Transverse colon (tissue), 4 donors: ENCODE data around the gene PYROXD2.

Source experiments
- POLR2AphosphoS5 ChIP-seq, 3 donors: sonication (generic); formaldehyde crosslinking; IDR thresholded peaks; one replicate each; pipeline ENCODE4 v1.6.1; 2016; ENCODE audit warnings: antibody characterized with exemption in 3 of 3
- TF ChIP-seq, protein P1 (sequence below), 5 experiments: fragments of 200-600 bp in 3 of 5; fragments of 450-650 bp in 2 of 5; sonication (generic) in 3 of 5; IDR thresholded peaks; 1 replicate in 2 of 5; 2 replicates in 3 of 5; pipeline ENCODE4 v1.5.1; 2016 to 2017; ENCODE audit warnings: antibody characterized with exemption in 5 of 5, inconsistent platforms in 3 of 5, mild to moderate bottlenecking in 2 of 5, moderate library complexity in 1 of 5

DNA sequence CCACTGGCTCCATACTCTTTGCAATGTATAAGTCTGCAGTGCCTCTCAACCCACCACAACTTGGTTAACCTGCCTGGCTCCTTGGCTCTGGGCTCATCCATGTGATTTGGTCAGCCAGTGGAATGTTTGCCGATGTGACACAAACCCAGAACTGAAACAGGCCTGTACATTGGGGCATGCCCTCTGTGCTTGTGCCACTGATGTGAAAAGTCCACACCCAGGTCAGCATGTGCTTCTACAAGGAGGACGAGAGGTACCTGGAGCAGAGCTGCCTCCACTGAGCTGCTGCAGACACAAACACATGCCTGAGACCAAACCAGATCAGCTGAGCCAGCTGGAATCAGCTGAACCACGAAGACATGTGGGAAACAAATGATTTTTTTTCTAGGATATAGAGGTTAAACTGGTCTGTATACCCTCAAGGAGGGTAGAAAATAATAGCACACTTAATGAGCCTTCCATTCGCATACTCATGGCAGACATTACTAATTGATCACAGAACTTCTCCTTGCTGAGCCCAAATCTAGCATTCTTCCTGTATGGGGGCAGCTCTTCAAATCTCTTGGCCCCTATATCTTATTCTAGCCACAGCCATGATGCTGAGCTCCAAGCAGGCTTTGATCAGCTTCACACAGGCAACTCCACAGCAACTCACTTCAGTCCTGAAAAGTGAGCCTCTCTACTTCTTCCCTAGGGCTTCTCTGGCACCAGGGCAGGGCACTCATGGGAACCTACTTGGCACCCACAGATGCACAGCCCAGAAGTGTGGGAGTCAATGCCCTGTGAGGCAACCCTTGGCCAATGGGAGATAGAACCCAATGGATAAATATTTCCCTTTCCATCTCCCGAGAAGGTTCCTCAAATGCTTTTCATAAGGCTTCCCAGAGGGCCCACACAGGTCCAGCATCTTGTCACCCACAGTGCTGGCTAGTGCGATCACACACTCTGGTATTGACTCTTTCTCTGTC, 18.6 kb downstream of the PYROXD2 start:
- TF ChIP-seq, protein P1, sequence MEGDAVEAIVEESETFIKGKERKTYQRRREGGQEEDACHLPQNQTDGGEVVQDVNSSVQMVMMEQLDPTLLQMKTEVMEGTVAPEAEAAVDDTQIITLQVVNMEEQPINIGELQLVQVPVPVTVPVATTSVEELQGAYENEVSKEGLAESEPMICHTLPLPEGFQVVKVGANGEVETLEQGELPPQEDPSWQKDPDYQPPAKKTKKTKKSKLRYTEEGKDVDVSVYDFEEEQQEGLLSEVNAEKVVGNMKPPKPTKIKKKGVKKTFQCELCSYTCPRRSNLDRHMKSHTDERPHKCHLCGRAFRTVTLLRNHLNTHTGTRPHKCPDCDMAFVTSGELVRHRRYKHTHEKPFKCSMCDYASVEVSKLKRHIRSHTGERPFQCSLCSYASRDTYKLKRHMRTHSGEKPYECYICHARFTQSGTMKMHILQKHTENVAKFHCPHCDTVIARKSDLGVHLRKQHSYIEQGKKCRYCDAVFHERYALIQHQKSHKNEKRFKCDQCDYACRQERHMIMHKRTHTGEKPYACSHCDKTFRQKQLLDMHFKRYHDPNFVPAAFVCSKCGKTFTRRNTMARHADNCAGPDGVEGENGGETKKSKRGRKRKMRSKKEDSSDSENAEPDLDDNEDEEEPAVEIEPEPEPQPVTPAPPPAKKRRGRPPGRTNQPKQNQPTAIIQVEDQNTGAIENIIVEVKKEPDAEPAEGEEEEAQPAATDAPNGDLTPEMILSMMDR (IDR thresholded peaks at IDR 0.05) = no peak
- TF ChIP-seq POLR2AphosphoS5 (IDR thresholded peaks at IDR 0.05) = no peak
